Measurements from ENCODE around the gene OXA1L.

DNA sequence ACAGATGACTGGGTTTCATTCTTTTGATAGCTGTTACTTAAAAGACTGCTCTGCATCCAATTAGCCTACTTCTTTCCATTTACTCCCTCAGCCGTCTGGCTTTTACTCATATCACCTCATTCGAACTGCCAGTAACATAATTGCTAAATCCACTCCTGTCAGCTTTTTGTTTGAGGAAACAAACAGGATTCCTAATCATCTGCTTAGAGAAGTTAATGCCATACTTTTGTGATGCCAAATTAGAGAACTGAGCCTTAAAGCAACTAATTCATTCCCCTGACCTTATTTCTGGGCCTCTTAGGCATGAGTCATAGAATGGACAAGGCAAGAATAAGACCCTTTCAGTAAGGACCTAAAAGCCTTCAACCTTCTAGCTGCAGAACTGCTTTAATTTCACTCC is 2.9 kb downstream of the OXA1L start:
- TF ChIP-seq EZH2 (IDR thresholded peaks at IDR 0.05; ENCODE audit: borderline replicate concordance) (no peak), EZH2phosphoT487 (IDR thresholded peaks at IDR 0.05; ENCODE audit: low read depth, severe bottlenecking, unreplicated experiment) (no peak)
- TF ChIP-seq, protein P1, sequence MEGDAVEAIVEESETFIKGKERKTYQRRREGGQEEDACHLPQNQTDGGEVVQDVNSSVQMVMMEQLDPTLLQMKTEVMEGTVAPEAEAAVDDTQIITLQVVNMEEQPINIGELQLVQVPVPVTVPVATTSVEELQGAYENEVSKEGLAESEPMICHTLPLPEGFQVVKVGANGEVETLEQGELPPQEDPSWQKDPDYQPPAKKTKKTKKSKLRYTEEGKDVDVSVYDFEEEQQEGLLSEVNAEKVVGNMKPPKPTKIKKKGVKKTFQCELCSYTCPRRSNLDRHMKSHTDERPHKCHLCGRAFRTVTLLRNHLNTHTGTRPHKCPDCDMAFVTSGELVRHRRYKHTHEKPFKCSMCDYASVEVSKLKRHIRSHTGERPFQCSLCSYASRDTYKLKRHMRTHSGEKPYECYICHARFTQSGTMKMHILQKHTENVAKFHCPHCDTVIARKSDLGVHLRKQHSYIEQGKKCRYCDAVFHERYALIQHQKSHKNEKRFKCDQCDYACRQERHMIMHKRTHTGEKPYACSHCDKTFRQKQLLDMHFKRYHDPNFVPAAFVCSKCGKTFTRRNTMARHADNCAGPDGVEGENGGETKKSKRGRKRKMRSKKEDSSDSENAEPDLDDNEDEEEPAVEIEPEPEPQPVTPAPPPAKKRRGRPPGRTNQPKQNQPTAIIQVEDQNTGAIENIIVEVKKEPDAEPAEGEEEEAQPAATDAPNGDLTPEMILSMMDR (IDR thresholded peaks at IDR 0.05; ENCODE audit: poor library complexity): no peak

All from hepatocyte (in vitro differentiated cells).